HL-60 (cell line): ENCODE measurements around the gene TBC1D9B.

Source experiments
- DNase-seq, 2 experiments: peaks; one replicate each; pipeline ENCODE4 v3.0.0-alpha.2; 2010 to 2020; ENCODE audit warnings: low read depth in 1 of 2, low spot score in 1 of 2
- H3K27ac ChIP-seq: fragments of 250-450 bp; sonication (Bioruptor Pico); replicated peaks from 2 replicates; pipeline ENCODE4 v1.5.1; 2020; ENCODE audit warnings: mild to moderate bottlenecking, moderate library complexity
- H3K27me3 ChIP-seq: fragments of 250-450 bp; sonication (Bioruptor Pico); 2 replicates; pipeline ENCODE4 v1.5.1; 2021; ENCODE audit warnings: mild to moderate bottlenecking, moderate library complexity; ENCODE audit not compliant: insufficient read depth, poor library complexity, severe bottlenecking
- H3K4me3 ChIP-seq: replicated peaks from 2 replicates; pipeline ENCODE4 v1.5.1; 2011; ENCODE audit warnings: mild to moderate bottlenecking, control low read depth, low read length; ENCODE audit not compliant: insufficient read depth
- GABPA ChIP-seq: IDR thresholded peaks from 2 replicates; pipeline ENCODE4 v1.6.1; 2012; ENCODE audit warnings: low read depth
- POLR2AphosphoS5 ChIP-seq: IDR thresholded peaks from 2 replicates; pipeline ENCODE4 v1.6.1; 2012; ENCODE audit warnings: low read depth
- SPI1 ChIP-seq: IDR thresholded peaks from 2 replicates; pipeline ENCODE4 v1.6.1; 2012; ENCODE audit warnings: low read depth, mild to moderate bottlenecking, borderline replicate concordance
- TF ChIP-seq, protein P1 (sequence below): IDR thresholded peaks from 2 replicates; pipeline ENCODE4 v1.6.1; 2012; ENCODE audit warnings: low read depth; ENCODE audit not compliant: insufficient replicate concordance
- TF ChIP-seq, protein P2 (sequence below): IDR thresholded peaks from one replicate; pipeline ENCODE4 v1.5.1; 2011; ENCODE audit warnings: low read length, control low read depth, inconsistent platforms; ENCODE audit not compliant: insufficient read depth

TBC1D9B gene

DNA sequence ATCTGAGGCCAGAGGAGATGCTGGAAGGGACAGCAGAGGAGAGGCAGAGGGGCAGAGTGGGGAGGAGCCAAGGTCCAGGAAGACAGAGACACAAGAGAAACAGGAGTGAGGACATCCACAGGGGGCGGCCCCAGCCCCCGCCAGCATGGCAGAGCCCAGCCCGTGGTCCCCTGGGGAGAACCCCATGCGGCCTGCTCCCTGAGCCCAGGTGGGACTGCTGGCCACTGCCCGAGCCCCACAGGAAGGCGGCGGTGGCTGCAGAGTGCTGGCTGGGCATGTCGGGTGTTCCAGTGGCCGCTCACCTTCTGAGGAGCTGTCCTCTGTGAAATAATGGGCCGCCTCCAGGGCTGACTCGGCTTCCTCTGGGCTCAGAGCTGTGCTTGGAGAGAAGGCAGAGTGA is 40.2 kb downstream of the TBC1D9B start:
- no peak for DNase-seq
- Histone ChIP-seq H3K4me3 (no peak overlapping the region), H3K27ac (no peak overlapping the region), H3K27me3 (no peaks in the 10 kb centered on the region)
- no peak for TF ChIP-seq POLR2AphosphoS5
- TF ChIP-seq SPI1, result no peak
- no peak for TF ChIP-seq GABPA
- TF ChIP-seq, protein P1, sequence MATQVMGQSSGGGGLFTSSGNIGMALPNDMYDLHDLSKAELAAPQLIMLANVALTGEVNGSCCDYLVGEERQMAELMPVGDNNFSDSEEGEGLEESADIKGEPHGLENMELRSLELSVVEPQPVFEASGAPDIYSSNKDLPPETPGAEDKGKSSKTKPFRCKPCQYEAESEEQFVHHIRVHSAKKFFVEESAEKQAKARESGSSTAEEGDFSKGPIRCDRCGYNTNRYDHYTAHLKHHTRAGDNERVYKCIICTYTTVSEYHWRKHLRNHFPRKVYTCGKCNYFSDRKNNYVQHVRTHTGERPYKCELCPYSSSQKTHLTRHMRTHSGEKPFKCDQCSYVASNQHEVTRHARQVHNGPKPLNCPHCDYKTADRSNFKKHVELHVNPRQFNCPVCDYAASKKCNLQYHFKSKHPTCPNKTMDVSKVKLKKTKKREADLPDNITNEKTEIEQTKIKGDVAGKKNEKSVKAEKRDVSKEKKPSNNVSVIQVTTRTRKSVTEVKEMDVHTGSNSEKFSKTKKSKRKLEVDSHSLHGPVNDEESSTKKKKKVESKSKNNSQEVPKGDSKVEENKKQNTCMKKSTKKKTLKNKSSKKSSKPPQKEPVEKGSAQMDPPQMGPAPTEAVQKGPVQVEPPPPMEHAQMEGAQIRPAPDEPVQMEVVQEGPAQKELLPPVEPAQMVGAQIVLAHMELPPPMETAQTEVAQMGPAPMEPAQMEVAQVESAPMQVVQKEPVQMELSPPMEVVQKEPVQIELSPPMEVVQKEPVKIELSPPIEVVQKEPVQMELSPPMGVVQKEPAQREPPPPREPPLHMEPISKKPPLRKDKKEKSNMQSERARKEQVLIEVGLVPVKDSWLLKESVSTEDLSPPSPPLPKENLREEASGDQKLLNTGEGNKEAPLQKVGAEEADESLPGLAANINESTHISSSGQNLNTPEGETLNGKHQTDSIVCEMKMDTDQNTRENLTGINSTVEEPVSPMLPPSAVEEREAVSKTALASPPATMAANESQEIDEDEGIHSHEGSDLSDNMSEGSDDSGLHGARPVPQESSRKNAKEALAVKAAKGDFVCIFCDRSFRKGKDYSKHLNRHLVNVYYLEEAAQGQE, result no peak
- TF ChIP-seq, protein P2, sequence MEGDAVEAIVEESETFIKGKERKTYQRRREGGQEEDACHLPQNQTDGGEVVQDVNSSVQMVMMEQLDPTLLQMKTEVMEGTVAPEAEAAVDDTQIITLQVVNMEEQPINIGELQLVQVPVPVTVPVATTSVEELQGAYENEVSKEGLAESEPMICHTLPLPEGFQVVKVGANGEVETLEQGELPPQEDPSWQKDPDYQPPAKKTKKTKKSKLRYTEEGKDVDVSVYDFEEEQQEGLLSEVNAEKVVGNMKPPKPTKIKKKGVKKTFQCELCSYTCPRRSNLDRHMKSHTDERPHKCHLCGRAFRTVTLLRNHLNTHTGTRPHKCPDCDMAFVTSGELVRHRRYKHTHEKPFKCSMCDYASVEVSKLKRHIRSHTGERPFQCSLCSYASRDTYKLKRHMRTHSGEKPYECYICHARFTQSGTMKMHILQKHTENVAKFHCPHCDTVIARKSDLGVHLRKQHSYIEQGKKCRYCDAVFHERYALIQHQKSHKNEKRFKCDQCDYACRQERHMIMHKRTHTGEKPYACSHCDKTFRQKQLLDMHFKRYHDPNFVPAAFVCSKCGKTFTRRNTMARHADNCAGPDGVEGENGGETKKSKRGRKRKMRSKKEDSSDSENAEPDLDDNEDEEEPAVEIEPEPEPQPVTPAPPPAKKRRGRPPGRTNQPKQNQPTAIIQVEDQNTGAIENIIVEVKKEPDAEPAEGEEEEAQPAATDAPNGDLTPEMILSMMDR, result no peak

DNA sequence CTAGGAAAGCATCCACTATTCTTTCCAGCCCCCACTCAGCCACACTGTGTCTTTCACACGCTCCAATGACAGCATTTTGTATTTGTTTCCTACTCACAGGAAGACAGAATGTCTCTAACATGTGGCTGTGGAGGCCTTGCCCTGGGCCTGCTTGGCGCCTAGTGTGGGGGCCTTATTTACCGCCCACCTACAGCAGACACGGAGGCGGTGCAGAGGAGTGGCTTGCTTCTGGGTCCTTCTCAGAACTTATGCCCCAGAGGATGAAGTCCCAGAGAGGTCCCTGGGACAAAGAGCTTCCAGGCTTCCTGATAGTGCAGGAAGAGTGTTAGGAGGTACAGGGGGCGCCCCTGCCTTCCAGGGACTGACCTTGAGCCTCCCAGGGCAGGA is 40.6 kb downstream of the TBC1D9B start:
- no peak for DNase-seq
- Histone ChIP-seq H3K4me3 (no peak overlapping the region), H3K27me3 (no peaks in the 10 kb centered on the region), H3K27ac (no peak overlapping the region)
- TF ChIP-seq, protein P2, result no peak
- no peak for TF ChIP-seq POLR2AphosphoS5
- no peak for TF ChIP-seq SPI1
- TF ChIP-seq, protein P1, result no peak
- no peak for TF ChIP-seq GABPA

DNA sequence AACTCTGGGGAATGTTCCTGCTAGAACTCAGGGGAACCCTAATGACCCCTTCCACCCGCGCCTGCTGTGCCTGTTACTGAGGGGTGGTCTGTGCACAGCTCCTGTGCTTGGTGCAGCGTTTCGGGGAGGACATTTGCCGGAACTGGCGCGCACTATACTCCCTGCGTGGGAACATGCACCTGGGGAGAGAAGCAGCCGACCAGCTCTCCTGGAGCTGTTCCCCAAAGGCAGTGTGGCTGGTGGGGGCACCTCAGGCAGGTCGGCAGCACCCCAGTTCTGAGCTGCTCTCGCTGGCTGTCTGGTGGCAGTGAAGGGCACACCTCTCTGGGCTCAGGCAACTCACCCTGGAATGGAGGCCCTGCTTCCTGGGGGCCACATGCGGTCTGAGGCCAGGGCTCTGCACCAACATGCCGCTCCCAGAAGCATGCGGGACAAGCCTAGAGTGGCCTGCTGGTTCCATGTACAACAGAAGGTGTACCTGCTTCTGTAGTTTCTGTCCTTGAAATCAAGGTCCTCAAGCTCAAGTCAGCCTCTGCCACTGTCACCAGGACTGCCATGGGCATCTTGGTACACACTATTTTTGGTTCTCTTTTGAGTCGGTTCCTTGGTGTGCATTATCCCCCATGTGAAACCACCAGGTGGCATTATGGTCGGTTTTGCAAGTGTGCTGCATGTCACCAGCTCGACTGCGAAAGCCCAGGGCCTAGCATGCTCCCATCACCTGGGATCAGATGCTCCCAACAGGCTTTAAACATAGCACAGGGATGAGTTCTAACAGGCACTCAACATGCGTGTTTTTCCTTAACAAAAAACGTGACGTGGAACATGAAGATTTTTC is 41.2 kb downstream of the TBC1D9B start:
- no peaks in the 10 kb centered on the region for H3K27me3 ChIP-seq
- H3K27ac ChIP-seq, result no peak overlapping the region
- TF ChIP-seq POLR2AphosphoS5 (no peak), SPI1 (no peak), GABPA (no peak)
- TF ChIP-seq, protein P1, result no peak
- TF ChIP-seq, protein P2, result peak; percentile 12
- peak in 1 of 2 experiments; percentile 25 for DNase-seq
- no peak overlapping the region for H3K4me3 ChIP-seq
